H1 (cell line): ENCODE results near the gene DPYD. TPM values are rescaled to one million over a fixed set of nuclear protein-coding genes. Genes with fewer than 3 reads are reported as not detected.

ENCODE experiments used
- CTCF ChIA-PET: fragments of 300-600 bp; sonication (Branson Sonifier 250); formaldehyde crosslinking; loops from one replicate; lab custom pipeline; 2021; ENCODE audit not compliant: partially characterized antibody; lab: Charles Lee
- POLR2A ChIA-PET: fragments of 300-600 bp; sonication (Branson Sonifier 250); formaldehyde crosslinking; loops from one replicate; lab custom pipeline; 2021; ENCODE audit warnings: inconsistent platforms; ENCODE audit not compliant: partially characterized antibody; lab: Charles Lee
- DNase-seq, 2 experiments: peaks; one replicate each; pipeline versions ENCODE4 v3.0.0 to v3.0.0-alpha.2; 2010 to 2022; ENCODE audit warnings: low spot score in 2 of 2, low read depth in 1 of 2, mixed read lengths in 1 of 2
- FAIRE-seq: peaks from 2 replicates; lab custom pipeline; 2011; peaks lifted over from hg19 to GRCh38; lab: Jason Lieb, UNC
- H2AFZ ChIP-seq: 2 replicates; pipeline ENCODE4 v1.8.1; 2012; ENCODE audit warnings: low read length, inconsistent platforms
- H2AK5ac ChIP-seq: 2 replicates; pipeline ENCODE4 v1.6.1; 2013; ENCODE audit warnings: low read depth, low read length
- H2BK120ac ChIP-seq: replicated peaks from 2 replicates; pipeline ENCODE3; 2013; ENCODE audit warnings: low read depth, low read length, inconsistent platforms
- H2BK12ac ChIP-seq: 2 replicates; pipeline ENCODE4 v1.6.1; 2013; ENCODE audit warnings: low read depth, low read length
- H2BK15ac ChIP-seq: 2 replicates; pipeline ENCODE4 v1.6.1; 2013; ENCODE audit warnings: low read length
- H2BK20ac ChIP-seq: 2 replicates; pipeline ENCODE4 v1.6.1; 2013; ENCODE audit warnings: low read length
- H2BK5ac ChIP-seq: 2 replicates; pipeline ENCODE4 v1.6.1; 2013; ENCODE audit warnings: low read depth, low read length
- H3K14ac ChIP-seq: 2 replicates; pipeline ENCODE4 v1.6.1; 2013; ENCODE audit warnings: inconsistent platforms; ENCODE audit not compliant: insufficient read length
- H3K18ac ChIP-seq: 2 replicates; pipeline ENCODE4 v1.6.1; 2013; ENCODE audit warnings: low read length; ENCODE audit errors: extremely low read depth
- H3K23ac ChIP-seq: 2 replicates; pipeline ENCODE4 v1.6.1; 2013; ENCODE audit warnings: inconsistent platforms; ENCODE audit not compliant: insufficient read length
- H3K23me2 ChIP-seq: 2 replicates; pipeline ENCODE4 v1.6.1; 2013; ENCODE audit warnings: low read depth, low read length
- H3K27ac ChIP-seq: 2 replicates; pipeline ENCODE4 v1.6.1; 2011; ENCODE audit warnings: low read depth, low read length, inconsistent platforms
- H3K27me3 ChIP-seq, 4 experiments: replicated peaks in 1 of 4; 1 replicate in 1 of 4; 2 replicates in 3 of 4; pipeline versions ENCODE4 v1.6.1 to v1.8.1; 2011 to 2013; ENCODE audit warnings: low read length in 3 of 4, mild to moderate bottlenecking in 3 of 4, inconsistent platforms in 2 of 4, mixed read lengths in 2 of 4, moderate library complexity in 1 of 4; ENCODE audit not compliant: control insufficient read depth in 3 of 4, insufficient read depth in 3 of 4; ENCODE audit errors: extremely low read depth in 1 of 4
- H3K36me3 ChIP-seq, 4 experiments: 2 replicates each; pipeline versions ENCODE4 v1.6.1 to v1.8.1; 2011 to 2013; ENCODE audit warnings: mild to moderate bottlenecking in 4 of 4, low read length in 3 of 4, moderate library complexity in 2 of 4, control low read depth in 1 of 4, inconsistent platforms in 1 of 4; ENCODE audit not compliant: insufficient read depth in 4 of 4, control insufficient read depth in 2 of 4
- H3K4ac ChIP-seq: replicated peaks from 2 replicates; pipeline ENCODE3; 2013; ENCODE audit warnings: low read length, low read depth, mixed read lengths, inconsistent platforms; ENCODE audit not compliant: insufficient read length
- H3K4me1 ChIP-seq, 4 experiments: replicated peaks in 1 of 4; 1 replicate in 1 of 4; 2 replicates in 3 of 4; pipeline versions ENCODE4 v1.6.1 to v1.8.1; 2011 to 2013; ENCODE audit warnings: low read length in 3 of 4, inconsistent platforms in 2 of 4, mixed read lengths in 1 of 4; ENCODE audit not compliant: insufficient read depth in 4 of 4, control insufficient read depth in 3 of 4
- H3K4me2 ChIP-seq, 2 experiments: 2 replicates each; pipeline versions ENCODE4 v1.6.1 to v1.8.1; 2011 to 2013; ENCODE audit warnings: low read depth in 2 of 2, low read length in 2 of 2, control low read depth in 1 of 2, inconsistent platforms in 1 of 2, mild to moderate bottlenecking in 1 of 2; ENCODE audit not compliant: insufficient read depth in 1 of 2
- H3K4me3 ChIP-seq, 4 experiments: fragments of 200-600, 300-600 bp in 1 of 4; sonication (generic), shearing (Covaris generic), sonication (Bioruptor Twin) in 1 of 4; 2 replicates each; pipeline versions ENCODE4 v1.5.1 to v1.8.1; 2011 to 2016; ENCODE audit warnings: low read length in 4 of 4, low read depth in 3 of 4, control low read depth in 2 of 4, inconsistent platforms in 2 of 4, mild to moderate bottlenecking in 2 of 4, mixed read lengths in 1 of 4, moderate library complexity in 1 of 4; ENCODE audit not compliant: insufficient read depth in 2 of 4; ENCODE audit errors: extremely low read depth in 1 of 4
- H3K56ac ChIP-seq: replicated peaks from 2 replicates; pipeline ENCODE3; 2013; ENCODE audit warnings: low read depth, mild to moderate bottlenecking, mixed read lengths, low read length, inconsistent platforms; ENCODE audit not compliant: insufficient read length
- H3K79me1 ChIP-seq: 2 replicates; pipeline ENCODE4 v1.6.1; 2013; ENCODE audit warnings: low read depth, low read length, control low read depth
- H3K79me2 ChIP-seq, 2 experiments: 2 replicates each; pipeline versions ENCODE4 v1.6.1 to v1.8.1; 2012 to 2013; ENCODE audit warnings: low read length in 2 of 2, mild to moderate bottlenecking in 2 of 2, inconsistent platforms in 1 of 2; ENCODE audit not compliant: insufficient read depth in 2 of 2, control insufficient read depth in 1 of 2
- H3K9ac ChIP-seq, 4 experiments: replicated peaks in 1 of 4; 1 replicate in 1 of 4; 2 replicates in 3 of 4; pipeline versions ENCODE4 v1.6.1 to v1.8.1; 2011 to 2013; ENCODE audit warnings: low read depth in 3 of 4, low read length in 3 of 4, control low read depth in 2 of 4, mild to moderate bottlenecking in 2 of 4, moderate library complexity in 2 of 4, inconsistent platforms in 1 of 4; ENCODE audit errors: extremely low read depth in 1 of 4
- H3K9me3 ChIP-seq, 2 experiments: 2 replicates each; pipeline versions ENCODE4 v1.6.1 to v1.8.1; 2012 to 2013; ENCODE audit warnings: mild to moderate bottlenecking in 2 of 2, moderate library complexity in 2 of 2, control low read depth in 1 of 2, inconsistent platforms in 1 of 2, low read depth in 1 of 2, low read length in 1 of 2, mixed read lengths in 1 of 2; ENCODE audit not compliant: insufficient read depth in 2 of 2
- H4K20me1 ChIP-seq, 2 experiments: replicated peaks in 1 of 2; 2 replicates each; pipeline versions ENCODE3 to v1.8.1; 2011 to 2013; ENCODE audit warnings: inconsistent platforms in 2 of 2, low read length in 2 of 2, mild to moderate bottlenecking in 1 of 2; ENCODE audit not compliant: insufficient read depth in 2 of 2, control insufficient read depth in 1 of 2
- H4K5ac ChIP-seq: 2 replicates; pipeline ENCODE4 v1.6.1; 2013; ENCODE audit warnings: low read length, low read depth, mixed read lengths, inconsistent platforms; ENCODE audit not compliant: insufficient read length
- H4K8ac ChIP-seq: 2 replicates; pipeline ENCODE4 v1.8.0; 2013; ENCODE audit warnings: mild to moderate bottlenecking, moderate library complexity, low read length, inconsistent platforms; ENCODE audit not compliant: insufficient read depth; ENCODE audit errors: extremely low read depth
- H4K91ac ChIP-seq: replicated peaks from 2 replicates; pipeline ENCODE3; 2013; ENCODE audit warnings: low read length, mixed read lengths, inconsistent platforms; ENCODE audit not compliant: insufficient read length
- ATF2 ChIP-seq: IDR thresholded peaks from 2 replicates; pipeline ENCODE4 v1.6.1; 2012; ENCODE audit warnings: low read length, inconsistent platforms
- BACH1 ChIP-seq: IDR thresholded peaks from 2 replicates; pipeline ENCODE4 v1.6.1; 2012; ENCODE audit warnings: low read length, improper control_type of control experiment
- BCL11A ChIP-seq, 2 experiments: IDR thresholded peaks; one replicate each; pipeline ENCODE4 v1.6.1; 2011; ENCODE audit warnings: low read depth in 2 of 2, low read length in 2 of 2, mild to moderate bottlenecking in 2 of 2
- CHD2 ChIP-seq: IDR thresholded peaks from 2 replicates; pipeline ENCODE4 v1.6.1; 2012; ENCODE audit warnings: low read length, improper control_type of control experiment
- CREB1 ChIP-seq: IDR thresholded peaks from 2 replicates; pipeline ENCODE4 v1.6.1; 2012; ENCODE audit warnings: inconsistent platforms
- CTBP2 ChIP-seq: IDR thresholded peaks from 2 replicates; pipeline ENCODE4 v1.7.0; 2011; ENCODE audit warnings: borderline replicate concordance, mild to moderate bottlenecking, moderate library complexity, mixed read lengths, low read length; ENCODE audit not compliant: insufficient read depth, insufficient read length
- HDAC2 ChIP-seq, 2 experiments: fragments of 300-600 bp in 1 of 2; sonication (generic) in 1 of 2; IDR thresholded peaks; 2 replicates each; pipeline ENCODE4 v1.6.1; 2011 to 2012; ENCODE audit warnings: low read depth in 2 of 2, low read length in 2 of 2, mild to moderate bottlenecking in 2 of 2, moderate library complexity in 2 of 2, borderline replicate concordance in 1 of 2, inconsistent platforms in 1 of 2
- HDAC6 ChIP-seq: IDR thresholded peaks from one replicate; pipeline ENCODE4 v1.7.1; 2012; ENCODE audit warnings: low read depth, mild to moderate bottlenecking, inconsistent platforms, low read length, moderate library complexity
- KDM1A ChIP-seq: fragments of 200-600, 300-600 bp; sonication (generic); IDR thresholded peaks from 2 replicates; pipeline ENCODE4 v1.7.1; 2016; ENCODE audit warnings: mild to moderate bottlenecking, low read length, borderline replicate concordance
- MAX ChIP-seq: IDR thresholded peaks from 2 replicates; pipeline ENCODE4 v1.6.1; 2012; ENCODE audit warnings: inconsistent platforms
- RXRA ChIP-seq: IDR thresholded peaks from 2 replicates; pipeline ENCODE4 v1.6.1; 2011; ENCODE audit warnings: low read depth, mild to moderate bottlenecking, low read length, moderate library complexity; ENCODE audit not compliant: insufficient read depth
- SRF ChIP-seq: IDR thresholded peaks from 2 replicates; pipeline ENCODE4 v1.6.1; 2011; ENCODE audit warnings: mild to moderate bottlenecking, low read depth, low read length, moderate library complexity
- WGBS, 2 experiments: shearing (Covaris generic) in 1 of 2; methylation state at CpG; one replicate each; pipeline versions ENCODE4 v1.1.6 to v1.1.7; 2013 to 2015; ENCODE audit warnings: low lambda C conversion rate in 2 of 2, mixed read lengths in 2 of 2, inconsistent platforms in 1 of 2, low coverage in 1 of 2, missing lambda C conversion rate in 1 of 2; ENCODE audit not compliant: insufficient replicate concordance in 2 of 2, insufficient coverage in 1 of 2, insufficient read length in 1 of 2; ENCODE audit errors: extremely low coverage in 1 of 2, missing lambda C conversion rate in 1 of 2; 5-methylcytosine and 5-hydroxymethylcytosine counted together
- polyA plus RNA-seq, 7 experiments: library from polyadenylated mRNA; depleted of rRNA in 3 of 7; stranded (reverse) in 5 of 7; unstranded in 2 of 7; fragments of >200 nt in 5 of 7; fragments of 200-250 nt in 2 of 7; gene quantifications; 1 replicate in 5 of 7; 2 replicates in 1 of 7; 4 replicates in 1 of 7; pipeline versions ENCODE4 v1.2.1 to v1.2.3, GENCODE V29; 2011 to 2013; ENCODE audit warnings: missing spikeins in 2 of 7, mixed read lengths in 2 of 7
- total RNA-seq: library from RNA; stranded (reverse); fragmentation: NEBNext Ultra II Directional; extraction: Animal tissue kit (Norgen Biotek cat#: 25700); gene quantifications from 2 replicates; pipeline ENCODE4 v1.2.1, GENCODE V29; 2021

Gene DPYD
- total and polyA plus RNA-seq, 2 of the 8 experiments (the other 6 are each of a cell fraction or from before 2014, with no cell fraction given): 0.29 to 0.73 TPM

- H3K36me3 ChIP-seq: no peaks in the 10 kb centered on the region
- H2AFZ ChIP-seq: no peak overlapping the region
- H2BK5ac ChIP-seq: no peak overlapping the region
- no peaks in the 10 kb centered on the region for H3K79me2 ChIP-seq
- no peak overlapping the region for H2BK12ac ChIP-seq
- no peak overlapping the region for H3K4me2 ChIP-seq
- H3K4me3 ChIP-seq: no peak overlapping the region
- H3K18ac ChIP-seq: no peak overlapping the region
- H3K27ac ChIP-seq: no peak overlapping the region
- H3K9me3 ChIP-seq: no peaks in the 10 kb centered on the region
- CTCF ChIA-PET: interaction anchor here (1.2 to 2.7 kb wide), 2 partner anchors 13 to 1029 kb away, joined by 3 to 7 read pairs; no protein-coding TSS in a partner anchor
- no peaks in the 10 kb centered on the region for H4K20me1 ChIP-seq
- no peak overlapping the region for H3K4ac ChIP-seq
- no peak overlapping the region for H2BK120ac ChIP-seq
- H3K14ac ChIP-seq: no peak overlapping the region
- H3K23ac ChIP-seq: no peak overlapping the region
- no peak overlapping the region for H2AK5ac ChIP-seq
- no peak overlapping the region for H4K91ac ChIP-seq
- DNase-seq: no peak
- H3K27me3 ChIP-seq: no peaks in the 10 kb centered on the region
- no peaks in the 10 kb centered on the region for H3K79me1 ChIP-seq
- H4K8ac ChIP-seq: no peak overlapping the region
- H2BK20ac ChIP-seq: no peak overlapping the region
- no peak for FAIRE-seq
- H2BK15ac ChIP-seq: no peak overlapping the region
- 90% methylated on average over 3 of the region's 3 CpGs; no CpG with 5 or more reads in 1 of the 2 experiments for WGBS, 2 experiments
- no peaks in the 10 kb centered on the region for H3K23me2 ChIP-seq
- H4K5ac ChIP-seq: no peak overlapping the region
- H3K9ac ChIP-seq: no peak overlapping the region
- H3K56ac ChIP-seq: no peak overlapping the region
- peaks cover 0 to 3% (median 0%) of the 10 kb centered on the region in 4 experiments; a peak in 1 of 7 replicates for H3K4me1 ChIP-seq
- POLR2A ChIA-PET: no interaction called here
- TF ChIP-seq HDAC2 (IDR thresholded peaks at IDR 0.05; ENCODE audit: borderline replicate concordance in 1 of 2, low read depth in 2 of 2, low read length in 2 of 2): no peak
- TF ChIP-seq MAX: no peak
- no peak for TF ChIP-seq BACH1
- TF ChIP-seq RXRA: no peak
- no peak for TF ChIP-seq CHD2
- no peak for TF ChIP-seq CTBP2
- TF ChIP-seq ATF2: no peak
- TF ChIP-seq BCL11A (IDR thresholded peaks at IDR 0.05; ENCODE audit: low read depth in 2 of 2, low read length in 2 of 2): no peak
- no peak for TF ChIP-seq CREB1
- no peak for TF ChIP-seq KDM1A
- TF ChIP-seq SRF: no peak
- no peak for TF ChIP-seq HDAC6
These were observed 269.6 kb downstream of the DPYD start for GRCh38 chr1:97651250-97651649.
